ENCODE data around the gene EPS8. TPM values are rescaled to one million over a fixed set of nuclear protein-coding genes. Genes with fewer than 3 reads are reported as not detected.

EPS8 gene
- total RNA-seq, 1 experiment from 2014 or later: 7.5 TPM

- ATAC-seq: no peak
- peaks cover 13% of the 10 kb centered on the region for H3K9me3 Mint-ChIP-seq
- no peaks in the 10 kb centered on the region for H3K36me3 Mint-ChIP-seq
- H3K27ac Mint-ChIP-seq: no peak overlapping the region
- TF ChIP-seq GABPB1 (CRISPR knock-in tag; IDR thresholded peaks at IDR 0.05) (peak; percentile 42; the same call in 1 of the 2 replicates), ZNF671 (CRISPR knock-in tag; IDR thresholded peaks at IDR 0.05) (no peak), ZNF423 (CRISPR knock-in tag; IDR thresholded peaks at IDR 0.05) (no peak)
- H3K27me3 Mint-ChIP-seq (ENCODE audit: low read depth): no peaks in the 10 kb centered on the region
- ChIA-PET POLR2A (no interaction called here), CTCF (no interaction called here)
- no peak for DNase-seq (ENCODE audit: low spot score)
- no peak overlapping the region for H3K4me3 Mint-ChIP-seq
- H3K4me1 Mint-ChIP-seq: peaks cover 10% of the 10 kb centered on the region
Observed at GRCh38 chr12:15819644-15820437, 30.7 kb upstream of the EPS8 start.

GRCh38 chr12:15818418-15818817 lies 29.2 kb upstream of the EPS8 start:
- DNase-seq (ENCODE audit: low spot score) (no peak), ATAC-seq (no peak)
- POLR2A ChIA-PET: no interaction called here
- no peak overlapping the region for H3K27ac Mint-ChIP-seq
- H3K9me3 Mint-ChIP-seq: peaks cover 13% of the 10 kb centered on the region
- H3K36me3 Mint-ChIP-seq: no peaks in the 10 kb centered on the region
- CTCF ChIA-PET: no interaction called here
- H3K27me3 Mint-ChIP-seq (ENCODE audit: low read depth): no peaks in the 10 kb centered on the region
- peaks cover 6% of the 10 kb centered on the region for H3K4me1 Mint-ChIP-seq
- TF ChIP-seq IRF2 (CRISPR knock-in tag; IDR thresholded peaks at IDR 0.05; ENCODE audit: borderline replicate concordance, low read depth) (no peak), MXD4 (CRISPR knock-in tag; IDR thresholded peaks at IDR 0.05; ENCODE audit: borderline replicate concordance) (no peak), KAT7 (CRISPR knock-in tag; IDR thresholded peaks at IDR 0.05; ENCODE audit: borderline replicate concordance) (no peak), ZSCAN18 (CRISPR knock-in tag; IDR thresholded peaks at IDR 0.05) (no peak), CREM (CRISPR knock-in tag; IDR thresholded peaks at IDR 0.05) (no peak)
- TF ChIP-seq, protein P1, sequence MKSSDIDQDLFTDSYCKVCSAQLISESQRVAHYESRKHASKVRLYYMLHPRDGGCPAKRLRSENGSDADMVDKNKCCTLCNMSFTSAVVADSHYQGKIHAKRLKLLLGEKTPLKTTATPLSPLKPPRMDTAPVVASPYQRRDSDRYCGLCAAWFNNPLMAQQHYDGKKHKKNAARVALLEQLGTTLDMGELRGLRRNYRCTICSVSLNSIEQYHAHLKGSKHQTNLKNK (CRISPR knock-in tag; IDR thresholded peaks at IDR 0.05): no peak
- TF ChIP-seq, protein P2, sequence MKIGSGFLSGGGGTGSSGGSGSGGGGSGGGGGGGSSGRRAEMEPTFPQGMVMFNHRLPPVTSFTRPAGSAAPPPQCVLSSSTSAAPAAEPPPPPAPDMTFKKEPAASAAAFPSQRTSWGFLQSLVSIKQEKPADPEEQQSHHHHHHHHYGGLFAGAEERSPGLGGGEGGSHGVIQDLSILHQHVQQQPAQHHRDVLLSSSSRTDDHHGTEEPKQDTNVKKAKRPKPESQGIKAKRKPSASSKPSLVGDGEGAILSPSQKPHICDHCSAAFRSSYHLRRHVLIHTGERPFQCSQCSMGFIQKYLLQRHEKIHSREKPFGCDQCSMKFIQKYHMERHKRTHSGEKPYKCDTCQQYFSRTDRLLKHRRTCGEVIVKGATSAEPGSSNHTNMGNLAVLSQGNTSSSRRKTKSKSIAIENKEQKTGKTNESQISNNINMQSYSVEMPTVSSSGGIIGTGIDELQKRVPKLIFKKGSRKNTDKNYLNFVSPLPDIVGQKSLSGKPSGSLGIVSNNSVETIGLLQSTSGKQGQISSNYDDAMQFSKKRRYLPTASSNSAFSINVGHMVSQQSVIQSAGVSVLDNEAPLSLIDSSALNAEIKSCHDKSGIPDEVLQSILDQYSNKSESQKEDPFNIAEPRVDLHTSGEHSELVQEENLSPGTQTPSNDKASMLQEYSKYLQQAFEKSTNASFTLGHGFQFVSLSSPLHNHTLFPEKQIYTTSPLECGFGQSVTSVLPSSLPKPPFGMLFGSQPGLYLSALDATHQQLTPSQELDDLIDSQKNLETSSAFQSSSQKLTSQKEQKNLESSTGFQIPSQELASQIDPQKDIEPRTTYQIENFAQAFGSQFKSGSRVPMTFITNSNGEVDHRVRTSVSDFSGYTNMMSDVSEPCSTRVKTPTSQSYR (CRISPR knock-in tag; IDR thresholded peaks at IDR 0.05): no peak
- TF ChIP-seq, protein P3, sequence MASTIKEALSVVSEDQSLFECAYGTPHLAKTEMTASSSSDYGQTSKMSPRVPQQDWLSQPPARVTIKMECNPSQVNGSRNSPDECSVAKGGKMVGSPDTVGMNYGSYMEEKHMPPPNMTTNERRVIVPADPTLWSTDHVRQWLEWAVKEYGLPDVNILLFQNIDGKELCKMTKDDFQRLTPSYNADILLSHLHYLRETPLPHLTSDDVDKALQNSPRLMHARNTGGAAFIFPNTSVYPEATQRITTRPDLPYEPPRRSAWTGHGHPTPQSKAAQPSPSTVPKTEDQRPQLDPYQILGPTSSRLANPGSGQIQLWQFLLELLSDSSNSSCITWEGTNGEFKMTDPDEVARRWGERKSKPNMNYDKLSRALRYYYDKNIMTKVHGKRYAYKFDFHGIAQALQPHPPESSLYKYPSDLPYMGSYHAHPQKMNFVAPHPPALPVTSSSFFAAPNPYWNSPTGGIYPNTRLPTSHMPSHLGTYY (CRISPR knock-in tag; IDR thresholded peaks at IDR 0.05): no peak
- no peak overlapping the region for H3K4me3 Mint-ChIP-seq

- ATAC-seq (no peak), DNase-seq (ENCODE audit: low spot score) (no peak)
- Mint-ChIP-seq H3K27me3 (ENCODE audit: low read depth) (no peaks in the 10 kb centered on the region), H3K4me1 (no peaks in the 10 kb centered on the region), H3K9me3 (peaks cover 13% of the 10 kb centered on the region), H3K27ac (no peak overlapping the region), H3K36me3 (no peaks in the 10 kb centered on the region), H3K4me3 (no peak overlapping the region)
- ChIA-PET CTCF (no interaction called here), POLR2A (no interaction called here)
- TF ChIP-seq ZNF263 (CRISPR knock-in tag; IDR thresholded peaks at IDR 0.05; ENCODE audit: low read depth) (no peak), TEAD1 (CRISPR knock-in tag; IDR thresholded peaks at IDR 0.05) (no peak)
Observed at GRCh38 chr12:15815730-15816129, 26.5 kb upstream of the EPS8 start.
